Measurements from ENCODE around the gene DOCK2. TPM values are rescaled to one million over a fixed set of nuclear protein-coding genes. Genes with fewer than 3 reads are reported as not detected.

DOCK2 gene
- total and polyA plus RNA-seq, 2 donors (not counting 1 experiment from before 2014, with no cell fraction given) = 112 to 330 TPM

GRCh38 chr5:169798906-169799660 is 162.0 kb downstream of the DOCK2 start:
- CTCF ChIA-PET = no interaction called here

More at GRCh38 chr5:169798906-169799660, 162.0 kb downstream of the DOCK2 start:
- Mint-ChIP-seq H3K4me3 (no peak overlapping the region), H3K27ac (no peak overlapping the region), H3K9me3 (ENCODE audit: insufficient read depth) (no peaks in the 10 kb centered on the region), H3K4me1 (peaks cover 10% of the 10 kb centered on the region), H3K27me3 (no peaks in the 10 kb centered on the region)
- Histone ChIP-seq H3K4me3 (ENCODE audit: control extremely low read depth in 1 of 5, extremely low read depth in 1 of 5, insufficient read depth in 1 of 5, low read depth in 2 of 5, low read length in 4 of 5) (no peak overlapping the region), H3K27ac (ENCODE audit: low read length in 2 of 2) (no peak overlapping the region), H3K4me1 (ENCODE audit: control insufficient read depth in 2 of 2, insufficient read depth in 2 of 2, low read length in 2 of 2) (no peaks in the 10 kb centered on the region), H3K9ac (ENCODE audit: low read length) (no peak overlapping the region), H4K20me1 (ENCODE audit: control insufficient read depth, insufficient read depth, low read length, poor library complexity, severe bottlenecking) (peaks cover 17% of the 10 kb centered on the region), H3K79me2 (ENCODE audit: control insufficient read depth, insufficient read depth, low read length) (peaks cover 30% of the 10 kb centered on the region), H3K4me2 (replicated peaks; ENCODE audit: low read depth, low read length, poor library complexity, severe bottlenecking) (no peak overlapping the region), H3K36me3 (replicated peaks in 1 of 2; ENCODE audit: control extremely low read depth in 1 of 2, control insufficient read depth in 1 of 2, extremely low read depth in 1 of 2, insufficient read depth in 2 of 2, low read length in 1 of 2) (peaks cover 1 to 54% of the 10 kb centered on the region in 2 experiments), H2AFZ (ENCODE audit: insufficient read depth, low read depth, low read length, poor library complexity, severe bottlenecking) (no peak overlapping the region), H3K9me3 (ENCODE audit: control extremely low read depth in 1 of 3, control insufficient read depth in 2 of 3, insufficient read depth in 1 of 3, low read length in 2 of 3) (no peaks in the 10 kb centered on the region), H3K27me3 (replicated peaks in 1 of 4; ENCODE audit: control extremely low read depth in 1 of 4, control insufficient read depth in 3 of 4, insufficient read depth in 4 of 4, low read length in 3 of 4) (no peaks in the 10 kb centered on the region)
- DNase-seq = no peak
- WGBS (ENCODE audit: insufficient coverage) = 94% methylated on average over 3 of the region's 4 CpGs
- POLR2A ChIA-PET = no interaction called here
- TF ChIP-seq EZH2 (IDR thresholded peaks at IDR 0.05; ENCODE audit: borderline replicate concordance, insufficient read depth, low read depth, low read length, poor library complexity, severe bottlenecking) (no peak), CTCF (IDR thresholded peaks at IDR 0.05) (no peak)
- no peak for ATAC-seq (ENCODE audit: low read depth)
- intact Hi-C loops (cut with micrococcal nuclease) = no loop called here
